ENCODE results near the gene WDFY4. TPM values are rescaled to one million over a fixed set of nuclear protein-coding genes. Genes with fewer than 3 reads are reported as not detected.

WDFY4 gene
- total and polyA plus RNA-seq, 2 donors, result 13.0 to 25.1 TPM

DNA sequence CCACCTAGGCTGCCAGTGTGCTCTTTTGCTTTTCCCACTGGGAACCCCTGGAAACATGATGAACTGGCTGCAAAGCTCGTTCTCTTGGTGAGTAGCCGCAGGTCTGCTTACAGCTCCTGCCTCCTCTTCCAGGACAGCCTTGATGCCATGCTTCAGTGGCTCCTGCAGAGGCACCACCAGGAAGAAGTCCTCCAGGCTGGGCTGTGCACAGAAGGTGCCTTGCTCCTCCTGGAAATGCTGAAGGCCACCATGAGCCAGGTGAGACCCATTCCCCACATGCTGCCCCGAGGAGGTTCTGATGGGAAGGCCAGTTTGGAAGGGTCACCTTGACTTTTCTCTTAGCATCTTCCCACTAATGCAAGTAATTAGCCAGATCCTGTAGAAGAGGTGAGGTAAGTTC is 129.2 kb downstream of the WDFY4 start:
- no peak for DNase-seq (ENCODE audit: low read depth in 6 of 9, low spot score in 9 of 9)
- H3K4me1 ChIP-seq (ENCODE audit: control insufficient read depth in 2 of 2, insufficient read depth in 2 of 2, low read length in 2 of 2), result peaks cover 0 to 6% of the 10 kb centered on the region in 2 donors
- H3K9me3 ChIP-seq (ENCODE audit: control insufficient read depth in 2 of 2, insufficient read depth in 1 of 2, low read length in 1 of 2), result peaks cover 0 to 4% of the 10 kb centered on the region in 2 donors
- no peaks in the 10 kb centered on the region for H3K27me3 ChIP-seq (ENCODE audit: control insufficient read depth in 2 of 2, insufficient read depth in 1 of 2, low read length in 1 of 2)
- whole genome bisulfite sequencing, result 98% methylated on average over 3 of the region's 3 CpGs
- H3K36me3 ChIP-seq (ENCODE audit: control insufficient read depth in 2 of 2, insufficient read depth in 2 of 2, low read length in 1 of 2), result no peaks in the 10 kb centered on the region
- H3K27ac ChIP-seq (ENCODE audit: low read depth in 1 of 2, low read length in 1 of 2), result no peak overlapping the region
- no peak overlapping the region for H3K4me3 ChIP-seq (ENCODE audit: low read length in 2 of 2)

DNA sequence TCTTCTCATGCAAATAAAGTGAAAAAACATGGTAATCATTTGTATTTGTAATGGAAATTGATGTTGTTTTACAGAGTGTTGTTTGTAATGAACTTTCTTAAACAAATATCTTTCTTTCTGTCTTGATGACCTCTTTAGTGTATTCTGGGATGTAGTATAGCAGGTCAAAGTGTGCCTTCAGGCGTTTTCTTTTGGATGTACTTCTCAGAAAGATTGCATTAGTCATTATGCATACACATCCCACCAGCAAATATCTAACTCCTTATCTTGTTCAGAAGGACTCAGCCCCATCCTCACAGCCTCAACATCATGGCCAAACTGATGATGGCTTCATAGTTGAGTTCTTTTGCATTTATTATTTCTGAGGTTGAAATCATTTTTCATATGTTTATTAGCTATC is 130.3 kb downstream of the WDFY4 start:
- H3K4me3 ChIP-seq (ENCODE audit: low read length in 2 of 2), result no peak overlapping the region
- 100% methylated on average over 1 of the region's 1 CpG for WGBS
- DNase-seq (ENCODE audit: low read depth in 6 of 9, low spot score in 9 of 9), result no peak
- peaks cover 0 to 7% of the 10 kb centered on the region in 2 donors for H3K4me1 ChIP-seq (ENCODE audit: control insufficient read depth in 2 of 2, insufficient read depth in 2 of 2, low read length in 2 of 2)
- no peaks in the 10 kb centered on the region for H3K27me3 ChIP-seq (ENCODE audit: control insufficient read depth in 2 of 2, insufficient read depth in 1 of 2, low read length in 1 of 2)
- H3K9me3 ChIP-seq (ENCODE audit: control insufficient read depth in 2 of 2, insufficient read depth in 1 of 2, low read length in 1 of 2), result peaks cover 0 to 4% of the 10 kb centered on the region in 2 donors
- no peak overlapping the region for H3K27ac ChIP-seq (ENCODE audit: low read depth in 1 of 2, low read length in 1 of 2)
- H3K36me3 ChIP-seq (ENCODE audit: control insufficient read depth in 2 of 2, insufficient read depth in 2 of 2, low read length in 1 of 2), result no peaks in the 10 kb centered on the region

DNA sequence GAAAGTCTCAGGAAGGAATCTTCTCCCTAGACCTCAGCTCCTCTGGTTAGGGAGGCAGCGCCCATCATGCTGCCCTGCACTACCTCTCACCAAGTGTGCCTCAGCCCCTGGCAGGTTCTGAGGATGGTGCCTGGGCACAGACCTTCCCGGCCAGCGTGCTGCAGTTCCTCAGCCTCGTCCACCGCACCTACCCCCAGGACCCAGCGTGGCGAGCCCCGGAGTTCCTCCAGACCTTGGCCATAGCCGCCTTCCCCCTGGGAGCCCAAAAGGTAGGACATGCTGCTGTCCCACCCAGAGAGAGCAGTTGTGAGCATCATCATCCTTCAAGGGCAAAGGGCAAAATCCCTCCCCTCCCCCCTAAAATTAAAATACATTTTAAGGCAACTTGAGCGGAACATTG is 132.5 kb downstream of the WDFY4 start:
- no peak overlapping the region for H3K4me3 ChIP-seq (ENCODE audit: low read length in 2 of 2)
- no peak for DNase-seq (ENCODE audit: low read depth in 6 of 9, low spot score in 9 of 9)
- WGBS, result 98% methylated on average over 10 of the region's 10 CpGs

DNA sequence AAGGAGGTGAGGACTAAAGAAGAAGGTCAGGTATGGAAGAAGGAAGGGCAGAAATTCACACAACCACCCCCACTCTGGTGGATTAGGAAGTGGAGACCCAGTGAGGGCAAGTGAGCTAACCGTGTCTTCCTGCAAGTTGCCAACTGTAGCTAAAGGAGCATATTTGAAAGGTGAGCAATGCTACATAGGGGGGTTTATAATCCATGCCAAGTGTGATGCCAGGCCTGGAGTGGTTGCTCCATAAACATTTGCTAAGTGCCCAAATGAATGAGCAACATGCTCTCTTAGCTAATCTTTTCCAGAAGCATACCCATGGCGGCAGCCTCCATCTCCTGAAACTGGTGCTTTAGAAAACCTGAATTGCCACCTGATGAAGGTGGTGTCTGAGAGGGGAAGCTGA is 133.4 kb downstream of the WDFY4 start:
- Histone ChIP-seq H3K27me3 (ENCODE audit: control insufficient read depth in 2 of 2, insufficient read depth in 1 of 2, low read length in 1 of 2) (no peaks in the 10 kb centered on the region), H3K36me3 (ENCODE audit: control insufficient read depth in 2 of 2, insufficient read depth in 2 of 2, low read length in 1 of 2) (no peaks in the 10 kb centered on the region), H3K27ac (ENCODE audit: low read depth in 1 of 2, low read length in 1 of 2) (no peak overlapping the region), H3K4me1 (ENCODE audit: control insufficient read depth in 2 of 2, insufficient read depth in 2 of 2, low read length in 2 of 2) (peaks cover 0 to 21% of the 10 kb centered on the region in 2 donors), H3K4me3 (ENCODE audit: low read length in 2 of 2) (no peak overlapping the region), H3K9me3 (ENCODE audit: control insufficient read depth in 2 of 2, insufficient read depth in 1 of 2, low read length in 1 of 2) (peaks cover 0 to 4% of the 10 kb centered on the region in 2 donors)
- WGBS, result 98% methylated on average over 2 of the region's 2 CpGs
- DNase-seq (ENCODE audit: low read depth in 6 of 9, low spot score in 9 of 9), result no peak

More for the DNA sequence above, 132.5 kb downstream of the WDFY4 start:
- Histone ChIP-seq H3K9me3 (ENCODE audit: control insufficient read depth in 2 of 2, insufficient read depth in 1 of 2, low read length in 1 of 2) (peaks cover 0 to 4% of the 10 kb centered on the region in 2 donors), H3K4me1 (ENCODE audit: control insufficient read depth in 2 of 2, insufficient read depth in 2 of 2, low read length in 2 of 2) (peaks cover 0 to 27% of the 10 kb centered on the region in 2 donors), H3K27me3 (ENCODE audit: control insufficient read depth in 2 of 2, insufficient read depth in 1 of 2, low read length in 1 of 2) (no peaks in the 10 kb centered on the region), H3K36me3 (ENCODE audit: control insufficient read depth in 2 of 2, insufficient read depth in 2 of 2, low read length in 1 of 2) (no peaks in the 10 kb centered on the region), H3K27ac (ENCODE audit: low read depth in 1 of 2, low read length in 1 of 2) (no peak overlapping the region)

DNA sequence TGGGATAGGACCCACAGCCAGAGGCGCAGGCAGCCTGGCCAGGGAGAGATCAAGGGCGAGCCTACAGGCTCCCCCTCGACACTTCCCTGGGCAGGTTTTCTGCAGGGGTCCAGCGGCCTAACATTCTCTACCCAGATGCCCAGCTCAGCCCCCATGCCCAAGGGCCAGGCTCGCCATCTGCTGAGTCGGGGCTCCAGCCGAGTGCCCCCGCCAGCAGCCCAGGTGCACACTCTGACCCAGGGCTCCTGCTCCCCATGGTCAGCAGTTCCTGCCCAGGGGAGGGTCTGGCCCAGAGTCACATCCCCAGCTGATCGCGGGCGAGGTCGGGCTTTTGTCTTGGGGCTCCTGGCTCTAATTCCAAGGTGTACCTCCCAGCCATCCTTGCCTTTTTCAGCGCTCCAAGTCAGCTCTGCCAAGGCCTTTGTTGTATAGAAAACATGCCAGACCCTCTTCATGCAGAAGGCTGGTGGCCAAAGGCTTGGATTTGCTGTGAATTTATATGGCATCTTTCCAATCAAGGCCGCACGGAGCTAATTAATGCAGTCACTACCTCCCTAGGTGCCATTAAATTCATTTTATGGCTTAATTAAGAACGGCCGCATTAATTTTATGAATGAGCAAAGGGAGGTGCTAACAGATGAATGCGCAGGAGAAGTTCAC is 134.3 kb downstream of the WDFY4 start:
- Histone ChIP-seq H3K9me3 (ENCODE audit: control insufficient read depth in 2 of 2, insufficient read depth in 1 of 2, low read length in 1 of 2) (peaks cover 0 to 4% of the 10 kb centered on the region in 2 donors), H3K4me3 (ENCODE audit: low read length in 2 of 2) (no peak overlapping the region), H3K27ac (ENCODE audit: low read depth in 1 of 2, low read length in 1 of 2) (no peak overlapping the region), H3K4me1 (ENCODE audit: control insufficient read depth in 2 of 2, insufficient read depth in 2 of 2, low read length in 2 of 2) (peaks cover 0 to 21% of the 10 kb centered on the region in 2 donors), H3K36me3 (ENCODE audit: control insufficient read depth in 2 of 2, insufficient read depth in 2 of 2, low read length in 1 of 2) (no peaks in the 10 kb centered on the region), H3K27me3 (ENCODE audit: control insufficient read depth in 2 of 2, insufficient read depth in 1 of 2, low read length in 1 of 2) (no peaks in the 10 kb centered on the region)
- 94% methylated on average over 18 of the region's 18 CpGs for WGBS
- DNase-seq (ENCODE audit: low read depth in 6 of 9, low spot score in 9 of 9), result no peak

DNA sequence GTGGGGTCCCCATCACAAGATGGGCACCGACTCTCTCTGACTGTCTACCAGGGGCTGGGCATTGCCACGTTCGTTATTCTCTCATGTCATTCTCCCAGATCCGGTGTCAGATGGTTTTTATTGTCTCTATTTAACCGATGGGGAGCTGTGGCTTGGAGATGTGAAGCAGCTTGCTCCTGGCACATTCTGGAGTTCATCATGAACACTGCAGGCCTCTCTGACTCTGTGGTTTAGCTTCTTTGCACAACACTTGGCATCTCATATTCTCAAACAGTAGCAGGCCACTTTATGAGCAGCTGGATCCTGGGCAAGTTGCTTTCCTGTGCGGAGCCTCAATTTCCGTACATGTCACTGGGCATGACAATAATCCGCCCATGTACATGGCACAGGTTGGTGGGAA is 135.1 kb downstream of the WDFY4 start:
- Histone ChIP-seq H3K4me3 (ENCODE audit: low read length in 2 of 2) (no peak overlapping the region), H3K9me3 (ENCODE audit: control insufficient read depth in 2 of 2, insufficient read depth in 1 of 2, low read length in 1 of 2) (peaks cover 0 to 4% of the 10 kb centered on the region in 2 donors), H3K27me3 (ENCODE audit: control insufficient read depth in 2 of 2, insufficient read depth in 1 of 2, low read length in 1 of 2) (no peaks in the 10 kb centered on the region), H3K4me1 (ENCODE audit: control insufficient read depth in 2 of 2, insufficient read depth in 2 of 2, low read length in 2 of 2) (peaks cover 0 to 21% of the 10 kb centered on the region in 2 donors), H3K36me3 (ENCODE audit: control insufficient read depth in 2 of 2, insufficient read depth in 2 of 2, low read length in 1 of 2) (no peaks in the 10 kb centered on the region), H3K27ac (ENCODE audit: low read depth in 1 of 2, low read length in 1 of 2) (no peak overlapping the region)
- no peak for DNase-seq (ENCODE audit: low read depth in 6 of 9, low spot score in 9 of 9)
- WGBS, result 97% methylated on average over 8 of the region's 8 CpGs

DNA sequence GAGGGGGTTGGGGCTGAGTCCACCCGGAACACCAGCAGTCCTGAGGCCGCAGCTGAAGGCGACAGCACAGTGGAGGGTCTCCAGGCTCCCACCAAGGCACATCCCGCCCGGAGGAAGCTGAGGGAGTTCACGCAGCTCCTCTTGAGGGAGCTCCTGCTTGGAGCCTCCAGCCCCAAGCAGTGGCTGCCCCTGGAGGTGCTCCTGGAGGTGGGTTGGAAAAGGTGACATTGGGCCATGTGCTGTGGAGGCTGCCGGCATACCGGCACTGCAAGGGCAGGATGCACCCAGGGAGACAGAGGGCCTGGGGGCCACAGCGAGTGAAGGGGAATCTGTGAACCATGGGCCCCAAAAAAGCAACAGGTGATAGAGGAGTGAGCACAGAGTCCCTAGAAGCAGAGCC is 135.6 kb downstream of the WDFY4 start:
- WGBS, result 99% methylated on average over 9 of the region's 9 CpGs
- Histone ChIP-seq H3K9me3 (ENCODE audit: control insufficient read depth in 2 of 2, insufficient read depth in 1 of 2, low read length in 1 of 2) (peaks cover 0 to 4% of the 10 kb centered on the region in 2 donors), H3K27me3 (ENCODE audit: control insufficient read depth in 2 of 2, insufficient read depth in 1 of 2, low read length in 1 of 2) (no peaks in the 10 kb centered on the region), H3K4me1 (ENCODE audit: control insufficient read depth in 2 of 2, insufficient read depth in 2 of 2, low read length in 2 of 2) (peaks cover 0 to 21% of the 10 kb centered on the region in 2 donors), H3K27ac (ENCODE audit: low read depth in 1 of 2, low read length in 1 of 2) (no peak overlapping the region), H3K4me3 (ENCODE audit: low read length in 2 of 2) (no peak overlapping the region), H3K36me3 (ENCODE audit: control insufficient read depth in 2 of 2, insufficient read depth in 2 of 2, low read length in 1 of 2) (no peaks in the 10 kb centered on the region)
- DNase-seq (ENCODE audit: low read depth in 6 of 9, low spot score in 9 of 9), result no peak

DNA sequence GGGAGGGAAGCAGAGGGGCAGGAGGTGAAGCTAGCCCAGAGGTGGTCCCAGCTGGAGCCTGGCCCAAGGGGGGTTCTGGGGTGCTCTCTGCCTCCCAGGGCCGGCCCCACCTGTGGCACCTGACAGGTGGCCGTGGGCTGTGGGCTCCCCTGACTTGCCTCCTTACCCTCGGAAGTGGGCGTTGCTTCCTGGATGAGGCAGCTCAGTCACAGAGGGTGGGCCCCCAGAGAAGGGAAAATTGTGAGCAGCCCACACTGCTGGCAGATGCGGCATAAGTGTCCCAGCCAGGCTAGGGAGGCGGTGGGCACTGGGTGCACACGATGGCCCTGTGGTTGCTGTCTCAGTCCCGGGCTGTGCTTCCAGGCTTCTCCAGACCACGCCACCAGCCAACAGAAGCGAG is 136.0 kb downstream of the WDFY4 start:
- no peak overlapping the region for H3K4me3 ChIP-seq (ENCODE audit: low read length in 2 of 2)
- DNase-seq (ENCODE audit: low read depth in 6 of 9, low spot score in 9 of 9), result peak in 2 of 9 donors; percentile 47 to 69

DNA sequence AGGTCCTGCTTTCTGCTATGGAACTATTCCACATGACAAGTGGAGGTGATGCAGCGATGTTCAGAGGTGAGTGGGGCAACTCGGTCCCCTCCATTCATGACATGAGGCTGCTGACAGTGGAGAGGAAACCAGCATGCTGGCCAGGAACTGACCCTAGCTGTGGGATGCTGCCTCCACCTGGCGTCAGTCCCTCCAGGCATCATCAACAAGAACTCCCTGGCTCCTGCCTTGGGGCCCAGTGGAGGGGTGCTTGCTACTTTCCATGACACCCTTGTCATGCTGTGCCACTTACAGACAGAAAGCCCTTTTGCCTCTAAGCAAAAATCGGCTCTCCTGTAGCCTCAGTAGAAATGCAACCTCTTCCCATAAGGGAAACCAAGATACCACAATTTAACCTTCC is 136.4 kb downstream of the WDFY4 start:
- H3K27me3 ChIP-seq (ENCODE audit: control insufficient read depth in 2 of 2, insufficient read depth in 1 of 2, low read length in 1 of 2), result no peaks in the 10 kb centered on the region
- no peak overlapping the region for H3K4me3 ChIP-seq (ENCODE audit: low read length in 2 of 2)
- no peak for DNase-seq (ENCODE audit: low read depth in 6 of 9, low spot score in 9 of 9)
- no peak overlapping the region for H3K27ac ChIP-seq (ENCODE audit: low read depth in 1 of 2, low read length in 1 of 2)
- 84% methylated on average over 4 of the region's 4 CpGs for WGBS
- H3K36me3 ChIP-seq (ENCODE audit: control insufficient read depth in 2 of 2, insufficient read depth in 2 of 2, low read length in 1 of 2), result no peaks in the 10 kb centered on the region
- H3K9me3 ChIP-seq (ENCODE audit: control insufficient read depth in 2 of 2, insufficient read depth in 1 of 2, low read length in 1 of 2), result peaks cover 0 to 4% of the 10 kb centered on the region in 2 donors
- H3K4me1 ChIP-seq (ENCODE audit: control insufficient read depth in 2 of 2, insufficient read depth in 2 of 2, low read length in 2 of 2), result peaks cover 0 to 21% of the 10 kb centered on the region in 2 donors

More for the DNA sequence above, 136.0 kb downstream of the WDFY4 start:
- H3K4me1 ChIP-seq (ENCODE audit: control insufficient read depth in 2 of 2, insufficient read depth in 2 of 2, low read length in 2 of 2), result peaks cover 0 to 21% of the 10 kb centered on the region in 2 donors
- peaks cover 0 to 4% of the 10 kb centered on the region in 2 donors for H3K9me3 ChIP-seq (ENCODE audit: control insufficient read depth in 2 of 2, insufficient read depth in 1 of 2, low read length in 1 of 2)
- H3K27me3 ChIP-seq (ENCODE audit: control insufficient read depth in 2 of 2, insufficient read depth in 1 of 2, low read length in 1 of 2), result no peaks in the 10 kb centered on the region
- H3K36me3 ChIP-seq (ENCODE audit: control insufficient read depth in 2 of 2, insufficient read depth in 2 of 2, low read length in 1 of 2), result no peaks in the 10 kb centered on the region
- 31% methylated on average over 10 of the region's 10 CpGs for WGBS
- no peak overlapping the region for H3K27ac ChIP-seq (ENCODE audit: low read depth in 1 of 2, low read length in 1 of 2)
